ENCODE results near the gene TNNI3K. TPM values are rescaled to one million over a fixed set of nuclear protein-coding genes. Genes with fewer than 3 reads are reported as not detected.

TNNI3K gene
- total RNA-seq, 1 experiment from 2014 or later: 0.49 TPM

DNA sequence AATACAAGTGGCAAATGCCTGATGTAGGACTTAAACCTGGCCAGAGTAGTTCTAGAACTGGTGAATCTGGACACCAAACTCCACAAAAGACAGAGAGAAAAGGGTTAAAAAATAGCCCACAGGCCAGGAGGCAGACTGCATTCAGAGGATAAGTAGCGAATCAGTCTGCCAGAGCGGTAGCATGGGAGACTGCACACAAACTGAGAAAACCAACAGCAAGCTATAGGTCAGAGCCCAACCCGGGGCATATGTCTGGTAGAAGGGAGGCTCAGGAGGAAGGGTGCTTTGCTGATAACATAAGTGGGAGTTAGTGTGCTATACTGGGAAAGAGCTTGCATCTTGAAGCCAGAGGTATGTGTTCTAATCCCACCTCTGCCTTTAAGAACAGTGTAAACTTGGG lies 273.3 kb downstream of the TNNI3K start:
- no peaks in the 10 kb centered on the region for H3K9me2 ChIP-seq (ENCODE audit: insufficient read depth)
- no peaks in the 10 kb centered on the region for H3K79me2 ChIP-seq (ENCODE audit: insufficient read depth, low read length)
- CTCF ChIA-PET: no interaction called here
- BruUV-seq (replicated peaks): no TSS peak
- H3K4me2 ChIP-seq (ENCODE audit: low read length): no peak overlapping the region
- H3K27me3 ChIP-seq (ENCODE audit: insufficient read depth, low read length): peaks cover 40% of the 10 kb centered on the region
- H3K9me3 ChIP-seq (ENCODE audit: control insufficient read depth in 1 of 2, insufficient read depth in 1 of 2, low read depth in 1 of 2, low read length in 2 of 2): no peaks in the 10 kb centered on the region
- no peak overlapping the region for H3K4me3 ChIP-seq (replicated peaks in 1 of 2; ENCODE audit: low read depth in 1 of 2, low read length in 2 of 2)
- DNase-seq (ENCODE audit: low read depth, low spot score) (no peak), ATAC-seq (no peak)
- RAD21 ChIA-PET (ENCODE audit: low non-redundant PET in 1 of 2, low total read pairs in 2 of 2, uncharacterized antibody in 2 of 2, unreplicated experiment in 2 of 2): no interaction called here
- H2AFZ ChIP-seq (ENCODE audit: low read depth, low read length, poor library complexity, severe bottlenecking): no peak overlapping the region
- no peaks in the 10 kb centered on the region for H3K4me1 ChIP-seq (ENCODE audit: control insufficient read depth in 1 of 2, insufficient read depth in 2 of 2, low read length in 2 of 2)
- TF ChIP-seq EZH2phosphoT487 (IDR thresholded peaks at IDR 0.05; ENCODE audit: borderline replicate concordance) (no peak), ZFX (IDR thresholded peaks at IDR 0.05) (no peak), JUND (IDR thresholded peaks at IDR 0.05) (no peak), CBX3 (IDR thresholded peaks at IDR 0.05; ENCODE audit: low read depth) (no peak), REST (IDR thresholded peaks at IDR 0.05; ENCODE audit: low read depth) (no peak), SP1 (IDR thresholded peaks at IDR 0.05; ENCODE audit: low read depth) (no peak)
- TF ChIP-seq, protein P1, sequence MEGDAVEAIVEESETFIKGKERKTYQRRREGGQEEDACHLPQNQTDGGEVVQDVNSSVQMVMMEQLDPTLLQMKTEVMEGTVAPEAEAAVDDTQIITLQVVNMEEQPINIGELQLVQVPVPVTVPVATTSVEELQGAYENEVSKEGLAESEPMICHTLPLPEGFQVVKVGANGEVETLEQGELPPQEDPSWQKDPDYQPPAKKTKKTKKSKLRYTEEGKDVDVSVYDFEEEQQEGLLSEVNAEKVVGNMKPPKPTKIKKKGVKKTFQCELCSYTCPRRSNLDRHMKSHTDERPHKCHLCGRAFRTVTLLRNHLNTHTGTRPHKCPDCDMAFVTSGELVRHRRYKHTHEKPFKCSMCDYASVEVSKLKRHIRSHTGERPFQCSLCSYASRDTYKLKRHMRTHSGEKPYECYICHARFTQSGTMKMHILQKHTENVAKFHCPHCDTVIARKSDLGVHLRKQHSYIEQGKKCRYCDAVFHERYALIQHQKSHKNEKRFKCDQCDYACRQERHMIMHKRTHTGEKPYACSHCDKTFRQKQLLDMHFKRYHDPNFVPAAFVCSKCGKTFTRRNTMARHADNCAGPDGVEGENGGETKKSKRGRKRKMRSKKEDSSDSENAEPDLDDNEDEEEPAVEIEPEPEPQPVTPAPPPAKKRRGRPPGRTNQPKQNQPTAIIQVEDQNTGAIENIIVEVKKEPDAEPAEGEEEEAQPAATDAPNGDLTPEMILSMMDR (IDR thresholded peaks at IDR 0.05 in 2 of 3, conservative IDR thresholded peaks at IDR 0.05 in 1 of 3; ENCODE audit: borderline replicate concordance in 1 of 3, insufficient read depth in 1 of 3, low read depth in 2 of 3, low read length in 2 of 3): no peak
- H4K20me1 ChIP-seq (ENCODE audit: insufficient read depth): no peaks in the 10 kb centered on the region
- intact Hi-C loops (cut with micrococcal nuclease): loop anchor here (10.0 kb wide), 1 partner anchor 176 kb away; no protein-coding TSS in a partner anchor
- POLR2A ChIA-PET: no interaction called here
- H3K36me3 ChIP-seq (ENCODE audit: control insufficient read depth in 1 of 2, insufficient read depth in 2 of 2, low read length in 2 of 2): no peaks in the 10 kb centered on the region
- no peak overlapping the region for H3K9ac ChIP-seq (ENCODE audit: low read length)
- H3K27ac ChIP-seq (ENCODE audit: low read depth, low read length): no peak overlapping the region
